GM12874 (cell line): ENCODE results near the gene BICDL2.

Experiments used
- CTCF ChIP-seq: IDR thresholded peaks from 2 replicates; pipeline ENCODE4 v1.5.1; 2011; ENCODE audit warnings: low read depth, mild to moderate bottlenecking, control low read depth, low read length, moderate library complexity; ENCODE audit not compliant: insufficient read depth

The BICDL2 gene

GRCh38 chr16:3058139-3059030 lies 21.6 kb upstream of the BICDL2 start:
- TF ChIP-seq CTCF, result peak; percentile 56

- TF ChIP-seq CTCF, result no peak
Measured at GRCh38 chr16:3057181-3058138, 20.7 kb upstream of the BICDL2 start.

DNA sequence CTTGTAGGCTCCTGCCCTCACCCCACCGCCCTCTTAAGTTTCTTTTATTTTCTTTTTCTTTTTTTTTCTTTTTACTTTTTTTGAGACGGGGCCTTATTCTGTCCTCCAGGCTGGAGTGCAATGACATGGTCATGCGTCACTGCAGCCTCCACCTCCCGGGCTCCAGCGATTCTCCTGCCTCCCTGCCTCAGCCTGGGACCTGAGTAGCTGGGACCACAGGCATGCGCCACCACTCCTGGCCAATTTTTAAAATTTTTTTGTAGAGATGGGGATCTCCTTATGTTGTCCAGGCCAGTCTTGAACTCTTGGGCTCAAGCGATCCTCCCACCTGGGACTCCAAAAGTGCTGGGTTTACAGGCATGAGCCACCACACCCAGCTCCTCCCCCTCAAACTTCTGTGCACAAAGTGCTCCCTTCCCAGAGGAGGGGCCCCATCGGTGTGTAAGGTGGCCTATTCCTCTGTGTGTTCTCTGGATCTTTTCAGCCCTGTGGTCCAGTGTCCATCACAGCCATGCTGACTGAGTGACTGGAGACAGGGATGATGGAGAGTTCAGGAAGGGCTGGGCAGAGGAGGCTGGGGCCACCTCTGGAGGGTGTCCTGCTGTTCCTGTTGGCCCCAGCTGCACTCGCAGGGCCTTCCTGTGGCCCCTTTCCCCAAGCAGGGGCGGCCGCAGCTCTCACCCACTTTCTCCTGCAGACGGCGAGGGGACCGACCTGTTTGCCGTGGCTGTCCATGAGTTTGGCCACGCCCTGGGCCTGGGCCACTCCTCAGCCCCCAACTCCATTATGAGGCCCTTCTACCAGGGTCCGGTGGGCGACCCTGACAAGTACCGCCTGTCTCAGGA lies 19.8 kb upstream of the BICDL2 start:
- no peak for TF ChIP-seq CTCF

- no peak for TF ChIP-seq CTCF
Measured at GRCh38 chr16:3054965-3055733, 18.4 kb upstream of the BICDL2 start.

DNA sequence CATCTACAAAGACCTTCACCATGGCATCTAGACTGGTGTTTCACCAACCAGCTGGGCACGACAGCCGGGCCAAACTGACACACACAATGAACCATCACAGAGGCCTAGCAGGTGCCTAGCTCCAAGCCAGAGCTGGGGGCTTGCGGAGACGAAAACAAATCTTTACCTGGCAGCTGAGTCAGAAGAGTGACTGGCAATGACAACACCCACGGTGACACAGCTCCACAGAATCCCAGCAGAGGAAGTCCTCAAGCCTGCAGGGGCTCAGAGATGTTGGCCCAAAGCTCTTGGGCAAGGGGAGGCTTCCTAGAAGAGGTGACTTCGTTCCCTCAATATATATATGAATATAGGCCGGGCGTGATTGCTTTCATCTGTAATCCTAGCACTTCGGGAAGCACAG lies 14.8 kb upstream of the BICDL2 start:
- TF ChIP-seq CTCF, result no peak

DNA sequence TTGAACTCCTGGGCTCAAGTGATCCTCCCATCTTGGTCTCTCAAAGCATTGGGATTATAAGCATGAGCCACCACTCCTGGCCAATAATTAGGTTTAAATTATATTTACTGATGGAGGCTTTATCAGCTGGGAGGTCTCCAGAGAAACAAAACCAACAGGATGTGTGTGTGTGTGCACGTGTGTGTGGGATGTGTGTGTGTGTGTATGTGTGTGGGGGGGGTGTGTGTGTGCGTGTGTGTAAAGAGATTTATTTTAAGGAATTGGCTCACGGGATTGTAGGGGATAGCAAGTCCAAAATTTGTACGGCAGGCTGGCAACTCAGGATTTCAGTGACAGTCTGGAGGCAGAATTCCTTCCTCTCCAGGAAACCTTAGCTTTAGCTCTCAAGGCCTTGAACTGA lies 14.3 kb upstream of the BICDL2 start:
- TF ChIP-seq CTCF, result no peak
